ENCODE data around the gene AP3M1.

AP3M1 gene

DNA sequence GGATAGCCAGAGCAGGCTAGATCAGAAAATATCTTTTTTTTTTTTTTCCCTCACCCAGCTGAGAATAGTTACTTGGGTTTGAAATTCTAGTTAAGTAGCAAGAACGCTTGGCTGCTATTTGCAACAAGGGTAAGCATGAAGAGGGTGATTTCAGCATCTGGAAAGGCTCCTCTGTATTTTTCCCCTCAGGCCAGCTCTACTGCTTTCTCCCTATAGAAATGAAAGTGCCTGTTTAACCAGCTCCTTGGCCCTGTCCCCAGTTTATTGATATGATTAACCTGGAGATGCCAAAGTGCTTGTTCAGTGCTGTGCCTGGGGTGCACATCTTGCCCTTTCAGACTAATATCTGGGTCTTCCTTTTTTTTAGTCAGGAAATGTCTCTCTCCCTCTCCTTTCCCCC, 37.1 kb downstream of the AP3M1 start:
- DNase-seq = no peak

DNA sequence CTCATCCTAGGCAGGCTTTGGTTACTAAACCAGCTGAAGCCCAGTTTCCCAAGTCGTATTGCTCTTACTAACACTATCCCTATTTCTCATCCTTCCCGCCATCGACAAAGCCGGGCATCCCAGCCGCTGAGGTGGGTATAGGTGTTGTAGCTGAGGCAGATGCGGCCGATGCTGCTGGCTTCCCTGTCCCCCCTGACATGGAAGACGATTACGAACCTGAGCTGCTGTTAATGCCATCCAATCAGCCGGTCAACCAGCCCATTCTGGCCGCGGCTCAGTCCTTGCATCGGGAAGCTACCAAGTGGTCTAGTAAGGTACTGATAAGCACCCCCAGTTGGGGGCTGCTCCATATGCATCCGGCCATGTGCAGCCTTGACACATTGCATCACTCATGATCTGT, 38.8 kb downstream of the AP3M1 start:
- no peak for DNase-seq

DNA sequence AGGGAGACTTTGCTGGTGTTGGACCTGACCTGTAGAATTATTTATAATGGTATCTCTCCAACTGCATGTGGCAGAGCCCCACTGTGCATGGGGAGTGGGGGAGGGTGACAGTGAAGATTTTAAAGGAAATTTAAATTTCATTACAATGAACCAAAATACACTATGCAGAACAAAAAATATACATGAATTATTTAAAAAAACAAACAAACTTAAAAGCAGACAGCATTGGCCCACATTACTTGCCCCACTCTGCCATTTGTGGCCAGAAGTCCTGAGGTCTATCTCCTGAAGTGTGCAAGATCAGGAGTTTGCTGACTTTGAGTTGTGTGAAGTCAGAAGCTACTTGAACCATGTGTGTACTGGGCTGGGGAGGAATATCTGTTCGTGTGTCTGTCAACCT, 40.5 kb downstream of the AP3M1 start:
- DNase-seq = no peak

DNA sequence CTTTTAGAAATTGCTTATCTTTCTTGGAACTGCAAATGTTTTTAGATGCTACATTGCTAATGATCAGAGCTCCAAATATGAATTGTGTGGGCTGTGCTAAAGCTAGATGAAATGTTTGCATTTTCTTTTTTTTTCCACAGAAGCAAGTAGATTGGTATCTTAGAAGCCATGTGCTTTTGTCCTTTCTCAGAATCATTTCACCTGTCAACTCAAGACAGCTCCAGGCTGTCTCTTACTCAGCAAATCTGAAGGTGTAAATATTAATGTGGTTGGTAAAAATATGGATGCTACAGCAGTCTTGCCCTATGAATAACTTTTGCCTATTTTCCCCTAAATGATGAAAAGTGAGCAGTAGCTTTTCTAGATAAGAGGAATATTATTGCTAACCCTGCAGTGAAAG, 41.2 kb downstream of the AP3M1 start:
- no peak for DNase-seq

- DNase-seq = no peak
Observed at GRCh38 chr10:74107391-74107790, 43.2 kb downstream of the AP3M1 start.

GRCh38 chr10:74104996-74105395, 45.6 kb downstream of the AP3M1 start:
- DNase-seq = no peak

- no peak for DNase-seq
Observed at GRCh38 chr10:74104480-74104879, 46.1 kb downstream of the AP3M1 start.

GRCh38 chr10:74103560-74104258, 46.9 kb downstream of the AP3M1 start:
- no peak for DNase-seq

DNA sequence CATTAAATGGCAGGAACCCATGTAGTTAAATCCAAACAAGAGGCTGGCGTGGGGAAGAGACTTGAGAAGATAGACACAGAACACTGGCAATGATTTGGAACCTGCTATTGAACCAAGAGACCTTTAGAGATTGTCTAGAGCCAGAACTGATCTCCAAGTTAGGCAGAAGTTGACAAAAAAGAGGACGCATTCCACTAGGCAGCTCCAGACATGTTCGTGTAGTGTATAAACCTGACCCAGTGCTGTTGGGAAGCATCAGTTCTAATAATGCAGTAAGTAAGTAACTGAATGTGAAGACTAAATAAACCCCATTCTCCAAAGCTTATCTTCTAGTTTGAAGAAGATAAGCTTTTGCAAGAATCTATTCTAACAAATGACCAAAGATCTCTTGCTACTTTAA, 50.8 kb downstream of the AP3M1 start:
- DNase-seq = no peak

- no peak for DNase-seq
Observed at GRCh38 chr10:74099420-74099819, 51.2 kb downstream of the AP3M1 start.

DNA sequence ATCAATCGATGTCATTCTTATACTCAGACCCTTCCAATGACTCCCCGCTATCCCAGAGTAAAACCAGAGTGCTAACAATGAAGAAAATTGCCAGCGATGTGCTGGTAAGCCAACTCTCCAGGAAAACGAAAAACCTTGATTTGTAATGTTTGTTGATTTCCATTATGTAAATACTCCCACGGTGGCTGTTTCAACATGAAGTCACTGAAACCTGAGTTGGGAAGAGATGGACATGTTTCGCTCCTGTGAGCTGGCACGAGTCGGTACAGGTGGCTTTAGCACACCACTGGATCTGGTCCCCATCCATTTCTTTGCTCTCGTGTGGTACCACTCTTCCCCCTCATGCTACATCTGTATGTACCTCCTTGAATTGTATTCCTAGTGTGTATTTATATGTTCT, 52.9 kb downstream of the AP3M1 start:
- DNase-seq = no peak

- no peak for DNase-seq
Observed at GRCh38 chr10:74096777-74097176, 53.9 kb downstream of the AP3M1 start.

DNA sequence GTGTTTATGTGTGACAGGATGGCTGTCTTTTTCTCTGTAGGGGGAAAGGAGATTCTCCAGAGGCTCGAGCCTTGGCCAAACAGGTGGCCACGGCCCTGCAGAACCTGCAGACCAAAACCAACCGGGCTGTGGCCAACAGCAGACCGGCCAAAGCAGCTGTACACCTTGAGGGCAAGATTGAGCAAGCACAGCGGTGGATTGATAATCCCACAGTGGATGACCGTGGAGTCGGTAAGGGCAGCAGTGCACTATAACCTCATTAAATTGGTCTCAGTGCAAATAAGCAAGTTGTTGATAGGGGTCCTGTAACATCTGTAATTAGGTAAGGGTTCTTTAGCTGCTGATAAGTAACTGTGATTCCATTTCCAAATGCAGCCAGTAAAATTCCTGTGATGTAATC, 56.4 kb downstream of the AP3M1 start:
- DNase-seq = no peak

DNA sequence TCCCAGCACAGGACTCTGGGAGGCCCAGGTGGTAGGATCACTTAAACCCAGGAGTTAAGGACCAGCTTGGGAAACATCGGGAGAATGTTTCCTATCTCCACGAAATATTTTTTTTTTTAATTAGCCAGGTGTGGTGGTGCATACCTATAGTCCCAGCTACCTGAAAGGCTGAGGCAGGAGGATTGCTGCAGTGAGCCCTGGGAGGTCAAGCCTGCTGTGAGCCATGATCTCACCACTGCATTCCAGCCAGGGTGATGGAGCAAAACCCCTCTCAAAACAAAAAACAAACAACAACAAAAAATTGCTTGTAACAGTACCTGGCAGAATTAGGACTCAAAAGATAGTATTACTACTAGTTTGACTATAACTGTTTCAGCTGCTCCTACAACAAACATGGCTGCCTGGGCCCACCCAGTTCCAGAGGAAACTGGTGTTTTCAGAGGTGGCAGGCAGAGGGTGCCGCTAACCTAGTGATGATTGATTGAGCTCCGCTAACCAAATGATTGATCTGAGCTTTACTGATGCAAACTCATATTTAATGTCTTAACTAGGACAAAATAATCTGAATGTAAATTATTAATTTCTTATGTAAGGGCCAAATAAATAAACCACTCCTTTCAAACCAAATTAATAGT, 57.0 kb downstream of the AP3M1 start:
- DNase-seq = no peak

GRCh38 chr10:74092372-74092771, 58.3 kb downstream of the AP3M1 start:
- DNase-seq = no peak

GRCh38 chr10:74088722-74089121, 61.9 kb downstream of the AP3M1 start:
- no peak for DNase-seq

GRCh38 chr10:74086317-74086716, 64.3 kb downstream of the AP3M1 start:
- DNase-seq = no peak

DNA sequence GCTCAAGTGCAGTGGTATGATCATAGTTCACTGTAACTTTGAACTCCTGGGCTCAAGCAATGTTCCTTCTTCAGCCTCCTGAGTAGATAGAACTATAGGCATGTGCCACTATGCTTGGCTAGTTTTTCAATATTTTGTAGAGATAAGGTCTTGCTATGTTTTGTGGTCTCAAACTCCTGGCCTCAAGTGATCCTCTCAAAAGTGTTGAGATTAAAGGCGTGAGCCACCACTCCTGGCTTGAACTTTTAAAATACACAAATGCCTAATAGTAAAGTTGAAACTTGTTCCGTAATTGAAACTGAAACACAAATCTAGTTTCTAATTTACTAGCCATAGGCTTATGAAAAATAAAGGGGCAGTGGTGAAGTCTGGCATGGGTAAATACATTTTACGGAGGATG, 65.7 kb downstream of the AP3M1 start:
- no peak for DNase-seq

DNA sequence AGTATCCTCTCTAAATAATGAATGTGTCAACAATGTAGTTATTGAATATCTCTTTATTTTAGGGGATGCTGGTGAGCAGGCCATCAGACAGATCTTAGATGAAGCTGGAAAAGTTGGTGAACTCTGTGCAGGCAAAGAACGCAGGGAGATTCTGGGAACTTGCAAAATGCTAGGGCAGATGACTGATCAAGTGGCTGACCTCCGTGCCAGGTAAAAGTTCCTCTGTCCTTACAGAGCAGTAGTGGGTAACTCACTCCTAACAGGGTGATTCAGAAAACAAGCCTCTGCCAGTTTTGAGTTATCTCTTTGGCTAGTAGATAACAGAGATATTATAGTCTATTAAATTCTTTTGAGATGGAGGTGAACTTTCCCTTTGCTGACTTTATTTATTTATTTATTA, 67.3 kb downstream of the AP3M1 start:
- DNase-seq = no peak

DNA sequence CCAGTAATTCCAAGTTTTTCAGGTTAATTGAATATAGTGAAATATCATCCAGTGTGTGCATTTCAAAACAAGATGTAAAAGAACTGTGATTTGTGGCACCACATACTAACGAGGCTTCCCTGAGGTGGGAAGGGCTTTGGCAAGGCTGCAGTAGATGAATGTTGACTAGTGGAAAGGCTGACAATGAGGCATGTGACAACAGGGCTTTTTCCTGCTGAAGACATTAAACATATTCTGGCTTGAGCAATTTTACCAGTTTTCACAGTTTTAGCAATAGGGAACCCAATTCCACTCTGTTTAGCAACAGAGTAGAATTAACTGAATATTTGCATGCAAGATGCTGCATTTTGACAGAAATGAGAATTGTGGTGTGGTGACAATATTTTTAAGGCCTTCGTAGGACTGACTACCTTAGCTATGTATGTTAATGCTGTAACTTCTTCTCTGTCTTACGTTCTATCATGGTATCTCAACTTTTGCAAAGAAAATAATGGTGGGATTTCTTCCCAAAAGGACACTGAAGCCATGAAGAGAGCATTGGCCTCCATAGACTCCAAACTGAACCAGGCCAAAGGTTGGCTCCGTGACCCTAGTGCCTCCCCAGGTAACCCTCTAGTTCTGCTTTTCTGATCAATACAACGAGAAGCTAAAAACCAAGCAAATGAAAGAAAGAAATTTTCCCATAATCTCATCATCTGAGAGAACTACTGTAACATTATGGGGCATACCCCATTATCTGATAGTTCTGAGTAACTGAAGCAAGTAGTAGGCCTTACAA, 68.5 kb downstream of the AP3M1 start:
- no peak for DNase-seq

DNA sequence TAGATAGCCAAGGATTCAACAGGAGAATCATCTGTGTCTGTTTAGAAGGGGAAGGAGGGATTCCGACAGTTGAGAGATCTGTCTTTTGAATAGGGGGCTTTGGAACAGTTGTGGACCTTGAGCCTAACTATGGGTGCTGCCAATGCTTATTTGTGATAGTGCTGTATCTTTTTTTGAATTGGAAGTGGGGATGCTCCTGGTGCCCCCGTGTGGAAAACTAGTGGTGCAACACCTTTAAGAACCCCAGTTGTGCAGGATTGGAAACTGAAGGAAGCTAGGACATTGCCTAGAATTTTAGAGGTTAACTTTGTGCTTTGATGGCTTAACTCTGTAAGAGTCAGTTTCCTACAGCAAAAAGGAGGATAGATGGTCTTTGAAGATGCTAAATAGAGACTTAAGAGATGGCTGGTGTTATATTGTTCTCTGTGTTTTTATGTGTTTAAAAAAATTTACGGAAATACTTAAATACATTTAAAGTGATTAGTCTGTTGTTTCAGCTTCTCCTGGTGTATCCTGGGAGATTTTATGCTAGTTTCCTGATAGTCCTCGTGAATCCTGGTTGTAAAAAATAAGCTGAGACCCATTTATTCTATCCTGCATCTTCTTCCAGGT, 69.3 kb downstream of the AP3M1 start:
- peak; percentile 44 to 56 for DNase-seq

GRCh38 chr10:74079936-74080590, 70.6 kb downstream of the AP3M1 start:
- no peak for DNase-seq

All from CD4-positive, alpha-beta T cell treated with Interleukin-1 beta for 1 hour (primary cell).